Dendritic cell treated with granulocyte-macrophage colony-stimulating factor and Interleukin-4, amounts not matched to agents 40 ng/mL and 50 ng/mL, for 4 days (primary cell): ENCODE results near the gene MSH2.
"Not testable (repeated sequence)": the region's sequence is repeated elsewhere in the genome, so short reads cannot be mapped to it uniquely, and the experiment has no call there.

Experiments
- H3K27ac Mint-ChIP-seq: one replicate; pipeline ENCODE4 v1.8.0; 2022; ENCODE audit warnings: mild to moderate bottlenecking, mixed read lengths
- H3K27me3 Mint-ChIP-seq: one replicate; pipeline ENCODE4 v1.8.0; 2022; ENCODE audit warnings: mild to moderate bottlenecking, mixed read lengths
- H3K36me3 Mint-ChIP-seq: one replicate; pipeline ENCODE4 v1.8.0; 2022; ENCODE audit warnings: low read depth, mixed read lengths
- H3K4me1 Mint-ChIP-seq: one replicate; pipeline ENCODE4 v1.8.0; 2022; ENCODE audit warnings: low read depth, mixed read lengths
- H3K4me3 Mint-ChIP-seq: one replicate; pipeline ENCODE4 v1.8.0; 2022; ENCODE audit warnings: mild to moderate bottlenecking, moderate library complexity, mixed read lengths
- H3K9me3 Mint-ChIP-seq: one replicate; pipeline ENCODE4 v1.8.0; 2022; ENCODE audit warnings: mixed read lengths
- intact Hi-C: fragments of 100-400 bp; cut with micrococcal nuclease; formaldehyde crosslinking; loops from one replicate; pipeline ENCODE4 v1.15.0; 2022

The MSH2 gene

DNA sequence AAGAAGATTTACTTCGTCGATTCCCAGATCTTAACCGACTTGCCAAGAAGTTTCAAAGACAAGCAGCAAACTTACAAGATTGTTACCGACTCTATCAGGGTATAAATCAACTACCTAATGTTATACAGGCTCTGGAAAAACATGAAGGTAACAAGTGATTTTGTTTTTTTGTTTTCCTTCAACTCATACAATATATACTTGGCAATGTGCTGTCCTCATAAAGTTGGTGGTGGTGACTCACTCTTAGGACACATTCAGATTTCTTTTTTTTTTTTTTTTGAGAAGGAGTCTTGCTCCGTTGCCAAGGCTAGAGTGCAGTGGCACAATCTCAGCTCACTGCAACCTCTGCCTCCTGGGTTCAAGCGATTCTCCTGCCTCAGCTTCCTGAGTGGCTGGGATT is 26.8 kb downstream of the MSH2 start:
- peaks cover 48% of the 10 kb centered on the region for H3K36me3 Mint-ChIP-seq
- no peak overlapping the region for H3K4me3 Mint-ChIP-seq
- no peaks in the 10 kb centered on the region for H3K4me1 Mint-ChIP-seq
- H3K9me3 Mint-ChIP-seq = no peaks in the 10 kb centered on the region
- H3K27me3 Mint-ChIP-seq = no peaks in the 10 kb centered on the region
- no peak overlapping the region for H3K27ac Mint-ChIP-seq
- intact Hi-C loops = no loop called here

DNA sequence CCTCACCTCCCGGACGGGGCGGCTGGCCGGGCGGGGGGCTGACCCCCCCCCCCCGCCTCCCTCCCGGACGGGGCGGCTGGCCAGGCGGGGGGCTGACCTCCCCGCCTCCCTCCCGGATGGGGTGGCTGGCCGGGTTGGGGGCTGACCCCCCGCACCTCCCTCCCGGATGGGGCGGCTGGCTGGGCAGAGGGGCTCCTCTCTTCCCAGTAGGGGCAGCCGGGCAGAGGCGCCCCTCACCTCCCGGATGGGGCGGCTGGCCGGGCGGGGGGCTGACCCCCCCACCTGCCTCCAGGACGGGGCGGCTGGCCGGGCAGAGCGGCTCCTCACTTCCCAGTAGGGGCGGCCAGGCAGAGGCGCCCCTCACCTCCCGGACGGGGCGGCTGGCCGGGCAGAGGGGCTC is 30.1 kb downstream of the MSH2 start:
- H3K4me3 Mint-ChIP-seq, H3K9me3 Mint-ChIP-seq, H3K27me3 Mint-ChIP-seq, H3K27ac Mint-ChIP-seq, intact Hi-C loops, H3K4me1 Mint-ChIP-seq: not testable (repeated sequence)
- peaks cover 49% of the 10 kb centered on the region for H3K36me3 Mint-ChIP-seq

DNA sequence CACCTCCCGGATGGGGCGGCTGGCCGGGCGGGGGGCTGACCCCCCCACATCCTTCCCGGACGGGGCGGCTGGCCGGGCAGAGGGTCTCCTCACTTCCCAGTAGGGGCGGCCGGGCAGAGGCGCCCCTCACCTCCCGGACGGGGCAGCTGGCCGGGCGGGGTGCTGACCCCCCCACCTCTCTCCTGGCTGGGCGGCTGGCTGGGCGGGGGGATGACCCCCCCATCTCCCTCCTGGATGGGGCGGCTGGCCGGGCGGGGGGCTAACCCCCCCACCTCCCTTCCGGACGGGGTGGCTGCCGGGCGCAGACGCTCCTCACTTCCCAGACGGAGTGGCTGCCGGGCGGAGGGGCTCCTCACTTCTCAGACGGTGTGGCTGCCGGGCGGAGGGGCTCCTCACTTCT is 30.5 kb downstream of the MSH2 start:
- H3K36me3 Mint-ChIP-seq = peaks cover 52% of the 10 kb centered on the region
- H3K9me3 Mint-ChIP-seq, intact Hi-C loops, H3K4me1 Mint-ChIP-seq, H3K27ac Mint-ChIP-seq, H3K4me3 Mint-ChIP-seq, H3K27me3 Mint-ChIP-seq: not testable (repeated sequence)

DNA sequence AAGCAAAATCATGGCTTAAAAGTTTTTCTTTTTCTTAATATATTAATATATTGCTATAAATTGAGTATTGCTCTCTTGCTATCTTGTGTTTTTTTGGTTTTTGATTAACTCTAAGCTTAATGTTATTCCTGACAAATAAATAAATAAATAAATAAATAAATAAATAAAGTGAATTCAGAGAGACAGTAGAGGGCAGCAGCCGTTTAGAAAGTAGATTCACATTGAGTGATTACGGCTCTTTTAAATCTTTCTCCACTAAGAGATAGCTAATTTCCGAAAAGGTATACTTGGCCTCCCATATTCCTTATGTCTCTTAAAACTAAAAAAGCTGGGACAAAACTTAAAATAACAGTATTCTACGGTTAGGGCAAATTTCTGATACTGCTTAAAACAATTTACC is 34.3 kb downstream of the MSH2 start:
- Mint-ChIP-seq H3K9me3 (no peaks in the 10 kb centered on the region), H3K4me3 (no peak overlapping the region), H3K27ac (no peak overlapping the region), H3K36me3 (peaks cover 33% of the 10 kb centered on the region), H3K27me3 (no peaks in the 10 kb centered on the region), H3K4me1 (no peaks in the 10 kb centered on the region)
- intact Hi-C loops = loop anchor here (2.0 kb wide), 1 partner anchor 332 kb away; no protein-coding TSS in a partner anchor

GRCh38 chr2:47438106-47438505 is 35.1 kb downstream of the MSH2 start:
- Mint-ChIP-seq H3K27ac (no peak overlapping the region), H3K4me3 (no peak overlapping the region), H3K27me3 (no peaks in the 10 kb centered on the region), H3K9me3 (no peaks in the 10 kb centered on the region), H3K36me3 (peaks cover 37% of the 10 kb centered on the region), H3K4me1 (no peaks in the 10 kb centered on the region)
- intact Hi-C loops = no loop called here

DNA sequence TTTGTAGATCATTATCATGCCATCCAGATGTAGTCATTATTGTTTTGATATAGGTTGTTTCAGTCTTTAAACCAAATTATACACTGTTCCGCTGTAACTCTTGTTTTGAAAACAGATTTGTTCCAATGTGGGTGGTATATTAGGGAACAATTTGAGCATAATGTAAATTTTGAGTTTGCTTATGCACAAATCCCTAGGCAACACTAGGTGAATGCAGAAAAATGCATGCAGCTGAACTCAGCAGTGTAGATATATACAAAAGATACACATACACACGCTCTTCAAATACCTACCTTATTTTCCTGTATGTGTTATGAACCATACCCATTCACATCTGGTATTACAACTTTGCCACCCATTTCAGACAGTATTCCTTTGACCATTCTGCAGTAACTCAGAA is 35.8 kb downstream of the MSH2 start:
- intact Hi-C loops = no loop called here
- Mint-ChIP-seq H3K9me3 (no peaks in the 10 kb centered on the region), H3K36me3 (peaks cover 38% of the 10 kb centered on the region), H3K4me3 (no peak overlapping the region), H3K27me3 (no peaks in the 10 kb centered on the region), H3K4me1 (no peaks in the 10 kb centered on the region), H3K27ac (no peak overlapping the region)

DNA sequence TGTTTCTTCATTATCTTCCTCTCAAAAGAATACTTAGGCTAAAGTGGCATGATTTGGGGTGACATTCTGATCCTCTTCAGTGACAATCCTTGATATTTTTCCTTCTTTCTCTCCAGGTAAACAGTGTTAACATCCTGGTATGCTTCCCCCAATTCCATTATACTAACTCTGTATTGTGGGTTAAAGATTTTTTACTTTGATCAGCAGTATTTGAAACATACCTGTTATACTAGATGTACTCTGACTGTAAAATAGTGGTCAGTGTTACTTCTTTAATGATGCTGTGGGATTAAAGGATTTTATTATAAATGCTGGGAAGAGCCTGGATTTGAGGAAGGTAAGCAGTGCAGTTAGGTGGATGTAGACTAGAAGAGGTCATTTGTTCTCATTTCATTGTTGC is 48.8 kb downstream of the MSH2 start:
- Mint-ChIP-seq H3K9me3 (no peaks in the 10 kb centered on the region), H3K4me1 (peaks cover 2% of the 10 kb centered on the region), H3K36me3 (peaks cover 54% of the 10 kb centered on the region), H3K27ac (no peak overlapping the region), H3K4me3 (no peak overlapping the region), H3K27me3 (no peaks in the 10 kb centered on the region)
- intact Hi-C loops = no loop called here

DNA sequence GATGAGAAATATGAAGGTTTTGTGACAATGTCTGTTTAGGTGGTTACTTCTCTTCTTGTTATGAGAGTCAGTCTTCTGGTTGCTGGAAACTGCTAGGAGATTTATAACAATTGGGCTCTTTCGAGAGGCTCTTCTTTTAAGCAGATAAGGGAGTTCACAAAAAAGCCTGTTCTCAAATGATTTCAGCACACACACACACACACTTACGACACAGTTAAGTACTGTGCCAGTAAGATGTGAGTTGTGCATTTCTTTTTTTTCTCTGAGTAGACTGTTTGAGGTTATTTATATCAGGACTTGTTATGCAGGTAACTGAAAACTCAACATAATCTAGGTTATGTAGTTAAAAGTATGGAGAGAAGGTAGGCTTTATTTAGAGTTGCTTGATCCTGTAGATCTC is 49.8 kb downstream of the MSH2 start:
- H3K9me3 Mint-ChIP-seq = no peaks in the 10 kb centered on the region
- no peaks in the 10 kb centered on the region for H3K27me3 Mint-ChIP-seq
- peaks cover 47% of the 10 kb centered on the region for H3K36me3 Mint-ChIP-seq
- no peak overlapping the region for H3K27ac Mint-ChIP-seq
- intact Hi-C loops = no loop called here
- no peak overlapping the region for H3K4me3 Mint-ChIP-seq
- peaks cover 9% of the 10 kb centered on the region for H3K4me1 Mint-ChIP-seq

- H3K4me3 Mint-ChIP-seq, H3K27me3 Mint-ChIP-seq, intact Hi-C loops, H3K27ac Mint-ChIP-seq, H3K9me3 Mint-ChIP-seq: not testable (repeated sequence)
- Mint-ChIP-seq H3K4me1 (peaks cover 19% of the 10 kb centered on the region), H3K36me3 (peaks cover 29% of the 10 kb centered on the region)
Measured at GRCh38 chr2:47454818-47455217, 51.9 kb downstream of the MSH2 start.

DNA sequence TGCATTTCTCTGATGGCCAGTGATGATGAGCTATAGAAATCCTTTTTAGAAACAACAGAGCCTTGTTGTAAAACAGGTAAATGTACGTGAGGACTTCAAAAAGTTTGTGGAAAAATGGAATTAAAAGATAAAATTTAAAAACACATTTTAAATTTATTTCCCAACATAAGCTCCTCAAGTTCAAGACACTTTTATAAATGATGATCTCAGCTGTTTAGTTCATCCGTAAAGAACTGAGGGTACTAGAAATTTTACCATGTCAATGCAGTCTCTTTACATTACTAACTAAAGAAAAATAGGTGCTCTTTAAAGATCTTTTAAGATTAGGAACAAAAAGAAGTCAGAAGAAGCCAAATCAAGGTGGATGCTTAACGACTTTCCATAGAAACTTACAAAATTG is 52.5 kb downstream of the MSH2 start:
- Mint-ChIP-seq H3K27ac (no peak overlapping the region), H3K4me3 (no peak overlapping the region), H3K36me3 (peaks cover 30% of the 10 kb centered on the region), H3K27me3 (no peaks in the 10 kb centered on the region), H3K4me1 (peaks cover 20% of the 10 kb centered on the region), H3K9me3 (no peaks in the 10 kb centered on the region)
- intact Hi-C loops = no loop called here

- H3K9me3 Mint-ChIP-seq = no peaks in the 10 kb centered on the region
- intact Hi-C loops = no loop called here
- no peak overlapping the region for H3K4me3 Mint-ChIP-seq
- no peak overlapping the region for H3K27ac Mint-ChIP-seq
- no peaks in the 10 kb centered on the region for H3K27me3 Mint-ChIP-seq
- peaks cover 20% of the 10 kb centered on the region for H3K4me1 Mint-ChIP-seq
- H3K36me3 Mint-ChIP-seq = peaks cover 19% of the 10 kb centered on the region
Measured at GRCh38 chr2:47456851-47457250, 53.9 kb downstream of the MSH2 start.

- H3K27ac Mint-ChIP-seq = no peak overlapping the region
- intact Hi-C loops = no loop called here
- H3K9me3 Mint-ChIP-seq = no peaks in the 10 kb centered on the region
- H3K36me3 Mint-ChIP-seq = peaks cover 18% of the 10 kb centered on the region
- no peak overlapping the region for H3K4me3 Mint-ChIP-seq
- H3K27me3 Mint-ChIP-seq = no peaks in the 10 kb centered on the region
- H3K4me1 Mint-ChIP-seq = peaks cover 20% of the 10 kb centered on the region
Measured at GRCh38 chr2:47457268-47457667, 54.3 kb downstream of the MSH2 start.

- Mint-ChIP-seq H3K9me3 (no peaks in the 10 kb centered on the region), H3K36me3 (peaks cover 23% of the 10 kb centered on the region), H3K4me3 (no peak overlapping the region)
Measured at GRCh38 chr2:47459021-47459420, 56.1 kb downstream of the MSH2 start.

DNA sequence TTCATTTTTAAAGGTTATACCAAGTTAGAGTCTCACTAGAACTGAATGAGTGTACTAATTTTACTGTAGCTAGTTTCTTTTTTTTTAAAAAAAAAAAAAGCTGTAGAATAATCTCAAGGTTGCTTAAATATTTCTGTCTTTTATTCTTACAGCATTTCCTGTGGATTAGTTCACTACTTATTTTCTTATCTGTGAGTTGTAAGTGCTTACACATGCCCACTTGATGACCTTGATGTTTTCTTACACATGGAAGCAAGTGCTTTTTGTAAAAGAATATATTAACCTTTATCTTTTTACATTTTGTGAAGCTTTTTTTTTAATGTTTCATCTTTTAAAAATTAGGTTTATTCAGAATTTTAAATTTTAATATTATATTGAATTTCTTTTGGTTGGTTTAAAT is 57.8 kb downstream of the MSH2 start:
- no peak overlapping the region for H3K27ac Mint-ChIP-seq
- no peak overlapping the region for H3K4me3 Mint-ChIP-seq
- H3K4me1 Mint-ChIP-seq = peaks cover 20% of the 10 kb centered on the region
- no peaks in the 10 kb centered on the region for H3K27me3 Mint-ChIP-seq
- intact Hi-C loops = no loop called here
- peaks cover 25% of the 10 kb centered on the region for H3K36me3 Mint-ChIP-seq
- no peaks in the 10 kb centered on the region for H3K9me3 Mint-ChIP-seq

More at GRCh38 chr2:47459021-47459420, 56.1 kb downstream of the MSH2 start:
- Mint-ChIP-seq H3K27ac (no peak overlapping the region), H3K27me3 (no peaks in the 10 kb centered on the region), H3K4me1 (peaks cover 20% of the 10 kb centered on the region)
- intact Hi-C loops = no loop called here

DNA sequence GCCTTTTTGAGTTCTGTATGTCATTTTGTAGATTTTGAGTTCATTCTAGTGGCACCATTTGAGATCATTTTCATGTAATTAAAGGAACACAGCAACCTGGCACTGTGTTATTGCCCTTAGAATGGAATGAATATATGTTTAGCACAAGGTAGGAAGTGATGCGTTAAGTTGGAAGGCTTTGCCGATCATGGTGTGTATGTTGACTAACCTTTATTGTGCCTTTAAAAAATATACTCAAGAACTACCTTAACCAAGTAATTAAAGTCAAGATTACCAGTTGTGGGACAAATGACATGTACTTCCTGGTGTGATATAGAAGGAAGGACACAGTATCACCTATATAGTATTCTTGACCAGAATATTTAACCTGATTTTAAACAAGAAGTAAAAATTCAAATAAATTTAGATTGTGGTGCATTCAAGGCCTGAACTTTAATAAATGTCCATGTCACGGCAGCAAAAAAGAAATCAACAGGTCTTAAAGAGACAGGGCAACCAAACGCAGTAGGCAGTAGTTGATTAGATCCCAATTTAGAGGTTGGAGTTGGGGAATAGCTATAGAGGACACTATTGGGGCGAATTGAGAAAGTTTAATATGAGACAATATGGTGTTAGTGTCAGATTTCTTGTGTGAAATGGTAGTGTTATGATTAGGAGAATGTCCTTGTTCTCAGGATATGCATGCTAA is 68.6 kb downstream of the MSH2 start:
- intact Hi-C loops = no loop called here
- no peak overlapping the region for H3K27ac Mint-ChIP-seq
- peaks cover 58% of the 10 kb centered on the region for H3K36me3 Mint-ChIP-seq
- no peaks in the 10 kb centered on the region for H3K4me1 Mint-ChIP-seq
- no peaks in the 10 kb centered on the region for H3K27me3 Mint-ChIP-seq
- H3K4me3 Mint-ChIP-seq = no peak overlapping the region
- no peaks in the 10 kb centered on the region for H3K9me3 Mint-ChIP-seq
